Esophagus (tissue), 2 donors: ENCODE results near the gene ITGB4. TPM values are rescaled to one million over a fixed set of nuclear protein-coding genes. Genes with fewer than 3 reads are reported as not detected.

ENCODE experiments used
- H3K27ac ChIP-seq, 2 donors: one replicate each; pipeline ENCODE4 v1.5.1; 2013; ENCODE audit warnings: low read depth in 2 of 2, mild to moderate bottlenecking in 2 of 2, inconsistent platforms in 1 of 2, low read length in 1 of 2, moderate library complexity in 1 of 2
- H3K27me3 ChIP-seq, 2 donors: one replicate each; pipeline ENCODE4 v1.6.1; 2013; ENCODE audit warnings: low read length in 2 of 2, control low read depth in 1 of 2, mild to moderate bottlenecking in 1 of 2; ENCODE audit not compliant: insufficient read depth in 2 of 2, control insufficient read depth in 1 of 2
- H3K36me3 ChIP-seq, 2 donors: one replicate each; pipeline ENCODE4 v1.6.1; 2013; ENCODE audit warnings: low read length in 1 of 2; ENCODE audit not compliant: control insufficient read depth in 2 of 2, insufficient read depth in 2 of 2
- H3K4me1 ChIP-seq, 2 donors: one replicate each; pipeline ENCODE4 v1.6.1; 2013; ENCODE audit warnings: low read length in 1 of 2; ENCODE audit not compliant: control insufficient read depth in 2 of 2, insufficient read depth in 2 of 2
- H3K4me3 ChIP-seq, 2 donors: one replicate each; pipeline ENCODE4 v1.5.1; 2013; ENCODE audit warnings: low read length in 2 of 2, mild to moderate bottlenecking in 2 of 2, low read depth in 1 of 2, moderate library complexity in 1 of 2
- H3K9me3 ChIP-seq, 2 donors: one replicate each; pipeline ENCODE4 v1.6.1; 2013; ENCODE audit warnings: mild to moderate bottlenecking in 2 of 2, low read depth in 1 of 2, low read length in 1 of 2, moderate library complexity in 1 of 2; ENCODE audit not compliant: control insufficient read depth in 2 of 2, insufficient read depth in 1 of 2
- WGBS, 2 donors: extraction: QIAGEN DNeasy Blood & Tissue Kit; methylation state at CpG; one replicate each; pipeline ENCODE4 v1.1.7; 2013; 5-methylcytosine and 5-hydroxymethylcytosine counted together
- polyA plus RNA-seq, 2 donors: library from polyadenylated mRNA; stranded (reverse); fragments of 200-250 nt; gene quantifications; one replicate each; pipeline ENCODE4 v1.2.3, GENCODE V29; 2013
- donor health status: healthy with polysubstance abuse.
- donor health status: Bipolar disorder and iron deficiency.

ITGB4 gene
- polyA plus RNA-seq, 2 donors = 48.4 to 63.2 TPM

- H3K27ac ChIP-seq = peak overlapping the region in 1 of 2 donors; percentile 90
- WGBS, 2 donors = 65 to 68% methylated on average over 16 of the region's 16 CpGs
Measured at GRCh38 chr17:75763613-75764416, 42.6 kb downstream of the ITGB4 start.

DNA sequence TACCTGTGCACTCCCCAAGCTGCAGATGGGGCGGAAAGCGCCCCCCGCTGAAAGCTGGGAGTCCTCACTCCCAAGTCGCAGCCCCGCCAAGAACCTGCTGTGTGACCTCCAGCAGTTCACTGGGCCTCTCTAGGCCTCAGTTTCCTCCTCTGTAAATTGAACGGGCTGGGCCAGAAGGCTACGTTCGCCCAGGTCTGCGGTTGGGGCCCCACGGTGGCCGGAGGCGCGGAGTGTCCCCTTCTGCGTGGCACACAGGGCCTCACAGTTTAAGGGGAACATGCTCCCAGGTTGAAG, 43.1 kb downstream of the ITGB4 start:
- peaks cover 10% of the 10 kb centered on the region in 2 donors for H3K4me1 ChIP-seq
- no peaks in the 10 kb centered on the region for H3K36me3 ChIP-seq
- peak overlapping the region; percentile 55 to 66 for H3K4me3 ChIP-seq
- no peaks in the 10 kb centered on the region for H3K27me3 ChIP-seq
- no peaks in the 10 kb centered on the region for H3K9me3 ChIP-seq
- peak overlapping the region; percentile 78 to 90 for H3K27ac ChIP-seq
- whole genome bisulfite sequencing, 2 donors = 9 to 10% methylated on average over 14 of the region's 14 CpGs

More at GRCh38 chr17:75763613-75764416, 42.6 kb downstream of the ITGB4 start:
- peaks cover 10% of the 10 kb centered on the region in 2 donors for H3K4me1 ChIP-seq
- no peaks in the 10 kb centered on the region for H3K36me3 ChIP-seq
- H3K9me3 ChIP-seq = no peaks in the 10 kb centered on the region
- H3K4me3 ChIP-seq = peak overlapping the region; percentile 55 to 66
- no peaks in the 10 kb centered on the region for H3K27me3 ChIP-seq

DNA sequence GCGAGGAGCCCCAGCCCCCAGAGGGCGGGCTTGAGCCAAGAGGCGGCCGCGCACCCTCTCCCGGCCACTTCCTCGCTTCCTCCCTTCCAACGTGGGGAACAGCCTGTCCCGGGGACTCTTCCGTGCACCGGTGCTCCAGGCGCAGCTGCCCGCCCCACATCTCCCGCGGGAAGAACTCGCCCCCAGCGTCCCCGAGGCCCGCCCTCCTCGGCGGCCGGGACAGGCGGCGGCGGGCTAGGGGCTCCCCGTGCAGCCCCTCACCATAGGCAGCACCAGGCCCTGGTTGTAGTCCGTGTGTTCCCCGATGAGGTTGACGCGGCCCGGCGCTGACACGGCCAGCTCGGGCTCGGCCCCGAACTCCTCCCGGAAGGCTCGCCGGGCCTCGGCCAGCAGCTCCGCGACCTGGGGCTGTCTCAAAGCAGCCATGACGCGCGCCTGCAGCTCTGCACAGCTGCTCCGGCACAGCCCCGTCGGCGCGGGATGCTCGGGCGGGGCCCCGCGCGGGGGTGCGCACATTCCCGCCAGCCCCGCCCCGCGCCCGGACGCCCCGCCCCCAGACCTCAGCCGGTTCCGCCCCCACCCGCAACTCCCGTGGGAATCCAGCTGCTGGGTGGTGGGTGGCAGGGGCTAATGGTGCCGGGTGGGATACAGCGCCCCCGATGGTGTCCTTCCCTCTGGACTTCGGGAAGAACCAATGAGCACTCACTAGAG, 43.6 kb downstream of the ITGB4 start, which contains the start of gene GALK1:
Gene GALK1, minus strand, starts transcription at position 482 of the 711 bp plus-strand sequence. Its CDS starts 56 bp downstream, at position 426.
- H3K36me3 ChIP-seq = no peaks in the 10 kb centered on the region
- no peaks in the 10 kb centered on the region for H3K27me3 ChIP-seq
- H3K4me1 ChIP-seq = peaks cover 10% of the 10 kb centered on the region in 2 donors
- WGBS, 2 donors = 0% methylated on average over 60 to 71 of the region's 71 CpGs
- H3K4me3 ChIP-seq = peak within 1 kb of the TSS; percentile 55 to 66
- peak within 1 kb of the TSS; percentile 80 to 90 for H3K27ac ChIP-seq
- H3K9me3 ChIP-seq = no peaks in the 10 kb centered on the region

- no peaks in the 10 kb centered on the region for H3K9me3 ChIP-seq
- H3K36me3 ChIP-seq = no peaks in the 10 kb centered on the region
- peaks cover 10% of the 10 kb centered on the region in 2 donors for H3K4me1 ChIP-seq
- H3K4me3 ChIP-seq = no peak overlapping the region
- no peaks in the 10 kb centered on the region for H3K27me3 ChIP-seq
- 90 to 94% methylated on average over 4 of the region's 4 CpGs for WGBS, 2 donors
- peak overlapping the region in 1 of 2 donors; percentile 45 for H3K27ac ChIP-seq
Measured at GRCh38 chr17:75765981-75766380, 44.7 kb downstream of the ITGB4 start.

DNA sequence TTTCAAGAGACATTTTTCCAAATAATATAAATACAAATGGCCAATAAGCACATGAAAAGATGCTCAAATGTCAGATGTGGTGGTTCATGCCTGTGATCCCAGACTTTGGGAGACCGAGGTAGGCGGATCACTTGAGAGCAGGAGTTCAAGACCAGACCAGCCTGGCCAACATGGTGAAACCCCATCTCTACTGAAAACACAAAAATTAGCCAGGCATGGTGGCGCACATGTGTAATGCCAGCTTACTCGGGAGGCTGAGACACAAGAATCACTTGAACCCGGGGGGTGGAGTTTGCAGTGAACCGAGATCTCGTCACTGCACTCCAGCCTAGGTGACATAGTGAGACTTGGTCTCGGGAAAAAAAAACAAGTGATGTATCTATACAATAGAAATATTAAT, 46.6 kb downstream of the ITGB4 start:
- no peaks in the 10 kb centered on the region for H3K9me3 ChIP-seq
- H3K36me3 ChIP-seq = no peaks in the 10 kb centered on the region
- H3K27me3 ChIP-seq = no peaks in the 10 kb centered on the region
- H3K4me3 ChIP-seq = no peak overlapping the region
- H3K27ac ChIP-seq = no peak overlapping the region
- H3K4me1 ChIP-seq = peaks cover 7 to 14% of the 10 kb centered on the region in 2 donors
- WGBS, 2 donors = 88 to 91% methylated on average over 8 of the region's 8 CpGs

- Histone ChIP-seq H3K4me3 (no peak overlapping the region), H3K27me3 (no peaks in the 10 kb centered on the region), H3K9me3 (no peaks in the 10 kb centered on the region), H3K4me1 (peaks cover 0 to 7% of the 10 kb centered on the region in 2 donors), H3K27ac (no peak overlapping the region), H3K36me3 (no peaks in the 10 kb centered on the region)
- WGBS, 2 donors = 76 to 81% methylated on average over 3 of the region's 3 CpGs
Measured at GRCh38 chr17:75769536-75769935, 48.3 kb downstream of the ITGB4 start.

DNA sequence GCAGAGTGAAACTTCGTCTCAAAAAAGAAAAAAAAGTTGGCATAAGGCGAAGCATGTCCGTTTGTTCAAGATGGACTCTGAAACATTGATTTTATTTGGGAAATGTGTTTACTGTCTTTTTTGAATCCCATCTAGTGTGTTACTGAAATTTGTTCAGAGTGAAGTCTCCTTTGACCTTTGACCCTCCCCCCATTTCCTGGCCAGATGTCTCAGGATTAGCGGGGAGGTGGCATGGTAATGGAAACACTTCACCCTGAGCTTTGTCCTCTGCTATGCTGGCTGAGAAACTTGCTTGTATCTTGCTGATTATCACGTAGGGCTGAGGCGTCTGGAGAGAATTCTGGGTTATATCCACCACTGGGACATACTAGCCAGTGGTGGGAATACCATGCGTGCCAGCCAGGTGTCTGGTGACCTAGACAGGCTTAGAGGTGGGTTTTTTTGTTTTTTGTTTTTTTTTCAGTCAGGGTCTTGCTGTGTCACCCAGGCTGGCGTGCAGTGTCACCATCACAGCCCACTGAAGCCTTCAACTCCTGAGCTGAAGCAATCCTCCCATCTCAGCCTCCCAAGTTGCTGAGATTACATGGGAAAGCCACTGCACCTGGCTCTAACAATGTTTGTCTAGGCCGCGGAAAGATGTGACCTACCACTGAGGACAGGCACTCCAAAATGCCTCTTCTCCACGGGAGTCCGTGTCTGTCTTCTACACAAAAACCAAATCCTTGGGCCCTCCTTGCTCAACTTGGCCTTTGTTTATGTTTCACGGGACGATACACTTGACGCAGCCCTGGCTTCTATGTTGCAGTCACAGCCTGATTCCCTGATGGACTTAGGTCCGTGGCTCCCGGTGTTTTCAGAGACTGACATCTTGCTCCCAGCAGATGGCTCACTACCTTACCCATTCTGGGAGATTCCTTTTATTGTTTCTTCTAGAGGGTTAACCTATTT, 50.3 kb downstream of the ITGB4 start:
- H3K9me3 ChIP-seq = no peaks in the 10 kb centered on the region
- H3K4me3 ChIP-seq = no peak overlapping the region
- no peak overlapping the region for H3K27ac ChIP-seq
- peaks cover 2 to 6% of the 10 kb centered on the region in 2 donors for H3K36me3 ChIP-seq
- H3K4me1 ChIP-seq = peaks cover 0 to 8% of the 10 kb centered on the region in 2 donors
- H3K27me3 ChIP-seq = no peaks in the 10 kb centered on the region
- WGBS, 2 donors = 64 to 66% methylated on average over 17 of the region's 17 CpGs

DNA sequence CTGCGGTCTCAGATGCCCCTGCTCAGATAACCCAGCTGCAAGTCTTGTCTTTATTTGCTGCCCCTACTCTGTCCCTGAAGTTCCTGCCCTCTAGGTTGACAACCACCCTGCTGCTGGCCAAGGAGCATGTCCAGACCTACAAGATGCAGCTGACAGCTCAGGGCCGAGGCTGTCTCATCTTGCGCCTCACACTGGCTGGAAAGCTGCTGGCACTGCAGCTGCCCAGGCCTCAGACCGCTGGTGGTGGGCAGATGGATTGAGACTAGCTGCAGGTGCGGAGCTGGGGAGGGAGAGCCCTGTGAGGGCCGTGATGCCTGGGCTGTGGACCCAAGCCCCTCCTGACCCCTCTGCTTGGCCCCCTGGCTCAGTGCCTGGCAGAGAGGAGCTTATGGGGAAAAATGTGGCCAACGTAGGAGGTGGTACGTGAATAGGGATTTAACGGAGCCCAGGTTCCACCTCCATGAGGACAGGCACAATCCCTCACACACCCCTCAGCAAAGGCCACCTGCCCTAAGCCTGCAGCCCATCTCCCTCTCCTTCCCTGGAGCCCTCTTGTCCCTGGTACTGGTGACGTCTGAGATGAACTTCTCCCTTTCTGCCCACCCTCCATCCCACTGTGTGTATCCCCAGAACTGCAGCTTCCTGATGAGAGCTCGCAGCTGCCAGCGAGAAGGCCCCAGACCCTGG, 52.0 kb downstream of the ITGB4 start:
- no peak overlapping the region for H3K27ac ChIP-seq
- 81 to 86% methylated on average over 12 of the region's 12 CpGs for WGBS, 2 donors
- no peak overlapping the region for H3K4me3 ChIP-seq
- no peaks in the 10 kb centered on the region for H3K9me3 ChIP-seq
- no peaks in the 10 kb centered on the region for H3K27me3 ChIP-seq
- H3K36me3 ChIP-seq = peaks cover 2 to 8% of the 10 kb centered on the region in 2 donors
- H3K4me1 ChIP-seq = peaks cover 0 to 8% of the 10 kb centered on the region in 2 donors
